Stimulated activated CD4-positive, alpha-beta T cell treated with anti-CD3 and anti-CD28 coated beads, TNF-alpha, amount 100 ng/mL, for 1 hour (primary cell): ENCODE results near the gene DDX25.
A peak's percentile ranks its signal among the peaks of the same experiment; 100 is the strongest.

Experiments
- DNase-seq, 3 donors: peaks; one replicate each; pipeline ENCODE4 v3.0.0-alpha.2; 2020; ENCODE audit warnings: low read depth in 3 of 3, low spot score in 1 of 3

Gene DDX25

GRCh38 chr11:125933030-125933813 lies 28.9 kb downstream of the DDX25 start:
- no peak for DNase-seq

- DNase-seq: no peak
Observed at GRCh38 chr11:125934473-125934872, 30.2 kb downstream of the DDX25 start.

GRCh38 chr11:125935056-125935455 lies 30.7 kb downstream of the DDX25 start:
- DNase-seq: no peak

GRCh38 chr11:125935618-125936199 lies 31.4 kb downstream of the DDX25 start:
- no peak for DNase-seq

GRCh38 chr11:125938418-125938817 lies 34.1 kb downstream of the DDX25 start:
- no peak for DNase-seq

- DNase-seq: no peak
Observed at GRCh38 chr11:125939081-125939521, 34.8 kb downstream of the DDX25 start.

- DNase-seq: no peak
Observed at GRCh38 chr11:125940145-125940544, 35.8 kb downstream of the DDX25 start.

GRCh38 chr11:125941267-125941618 lies 36.9 kb downstream of the DDX25 start:
- DNase-seq: no peak

GRCh38 chr11:125941619-125942611 lies 37.6 kb downstream of the DDX25 start:
- peak in 1 of 3 donors; percentile 39 for DNase-seq

- DNase-seq: no peak
Observed at GRCh38 chr11:125942771-125943428, 38.6 kb downstream of the DDX25 start.

- DNase-seq: no peak
Observed at GRCh38 chr11:125943661-125944349, 39.5 kb downstream of the DDX25 start.

- DNase-seq: no peak
Observed at GRCh38 chr11:125944350-125945010, 40.2 kb downstream of the DDX25 start.

- no peak for DNase-seq
Observed at GRCh38 chr11:125945011-125945796, 40.9 kb downstream of the DDX25 start.

GRCh38 chr11:125945797-125946520 lies 41.7 kb downstream of the DDX25 start, which contains the start of gene VSIG10L2:
TSS of gene VSIG10L2 (plus strand) at chr11:125946044. CDS start at chr11:125946056, 12 bp downstream.
- DNase-seq: no peak

GRCh38 chr11:125946712-125947418 lies 42.6 kb downstream of the DDX25 start:
- no peak for DNase-seq

GRCh38 chr11:125947419-125948277 lies 43.3 kb downstream of the DDX25 start:
- no peak for DNase-seq
